Activated T-cell treated with anti-CD3 and anti-CD28 coated beads for 48 hours (primary cell): ENCODE measurements around the gene GUK1.

Experiments used
- DNase-seq: peaks from one replicate; pipeline ENCODE4 v3.0.0-alpha.2; 2020; ENCODE audit warnings: low read depth

Gene GUK1

GRCh38 chr1:228150120-228150460 is 10.0 kb downstream of the GUK1 start:
- no peak for DNase-seq

DNA sequence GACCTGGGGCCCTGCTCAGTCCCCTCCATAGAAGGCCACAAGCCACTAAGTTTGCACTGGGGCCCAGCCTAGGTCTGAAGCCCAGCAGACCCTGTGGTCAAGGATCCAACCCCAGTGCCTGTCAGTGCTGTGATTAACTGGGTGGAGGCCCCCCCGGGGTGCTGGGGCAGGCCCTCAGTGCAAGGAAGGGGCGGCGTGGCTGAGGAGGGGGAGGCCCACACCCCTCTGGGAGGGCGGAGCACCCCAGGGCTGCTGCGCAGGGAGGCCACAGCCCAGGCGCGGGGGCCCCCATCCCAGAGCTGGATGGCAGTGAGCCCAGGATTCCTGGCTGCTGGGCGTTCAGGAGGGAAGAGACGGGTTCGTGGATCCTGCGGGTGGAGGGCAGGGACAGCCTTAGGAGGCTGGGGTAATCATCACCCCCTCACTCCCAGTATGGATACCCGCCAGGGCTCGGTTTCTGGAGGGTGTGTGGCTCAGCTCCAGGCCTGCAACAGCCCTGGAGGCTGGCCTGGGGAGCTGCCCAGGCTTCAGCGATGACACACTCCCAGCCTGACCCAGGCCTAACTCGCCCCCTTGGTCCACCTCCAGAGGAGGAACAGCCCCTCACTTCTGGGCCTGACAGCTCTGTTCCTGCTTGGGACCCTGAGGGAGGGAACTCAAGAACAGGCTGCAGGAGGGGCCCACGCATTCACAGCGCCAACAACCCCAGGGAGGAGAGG is 10.5 kb downstream of the GUK1 start:
- DNase-seq = no peak

DNA sequence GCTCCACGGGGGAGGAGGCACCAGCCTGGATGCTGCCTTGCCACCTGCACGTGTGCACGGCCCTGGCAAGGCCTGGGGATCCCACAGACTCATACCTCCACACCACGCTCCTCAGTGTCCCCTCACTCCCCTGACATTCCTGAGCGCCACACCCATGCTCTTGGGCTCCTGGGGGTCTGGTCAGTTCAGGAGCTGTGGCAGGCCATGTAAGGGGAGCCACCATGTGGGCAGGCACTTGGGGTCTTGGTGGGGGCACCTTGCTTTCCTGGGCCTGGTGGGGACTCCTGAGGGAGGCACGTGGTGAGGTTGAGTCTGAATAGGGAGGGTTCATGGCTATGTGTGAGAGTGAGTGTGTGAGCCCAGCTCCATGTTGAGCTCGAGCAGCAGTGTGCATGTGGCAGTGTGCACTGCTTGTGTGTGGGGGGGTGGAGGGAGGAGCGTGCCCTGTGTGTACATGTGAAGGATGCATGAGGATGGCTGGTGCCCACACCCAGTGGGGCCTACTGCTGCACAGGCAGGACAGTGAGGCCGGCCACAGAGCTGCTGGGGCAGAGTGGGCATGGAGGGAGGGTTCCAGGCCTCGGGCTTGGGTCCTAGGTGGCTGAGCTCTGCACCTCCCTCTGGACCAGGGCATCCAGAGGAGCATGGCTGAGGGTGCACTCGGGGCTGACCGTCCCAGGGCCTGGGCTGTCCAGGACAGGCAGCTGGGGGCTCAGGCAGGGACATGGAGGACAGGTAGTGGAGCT is 11.3 kb downstream of the GUK1 start:
- DNase-seq = no peak

- no peak for DNase-seq
Measured at GRCh38 chr1:228152097-228152917, 12.2 kb downstream of the GUK1 start.

DNA sequence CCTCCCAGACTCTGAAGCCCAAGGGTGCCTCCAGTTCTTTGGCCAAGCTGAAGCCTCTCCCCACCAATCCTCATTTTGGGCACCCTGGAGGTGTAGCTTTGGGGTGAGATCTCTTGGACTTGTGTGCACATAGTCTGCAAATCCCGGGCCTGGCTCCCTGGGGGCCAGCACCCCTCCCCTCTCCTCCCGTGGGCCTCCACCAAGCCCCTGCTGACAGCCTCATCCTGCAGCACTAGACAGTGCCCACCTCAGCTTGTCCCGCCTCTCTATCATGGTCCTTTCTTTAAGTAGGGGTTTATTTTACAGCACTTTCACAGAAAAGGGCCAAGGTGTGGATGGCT is 12.8 kb downstream of the GUK1 start:
- no peak for DNase-seq

DNA sequence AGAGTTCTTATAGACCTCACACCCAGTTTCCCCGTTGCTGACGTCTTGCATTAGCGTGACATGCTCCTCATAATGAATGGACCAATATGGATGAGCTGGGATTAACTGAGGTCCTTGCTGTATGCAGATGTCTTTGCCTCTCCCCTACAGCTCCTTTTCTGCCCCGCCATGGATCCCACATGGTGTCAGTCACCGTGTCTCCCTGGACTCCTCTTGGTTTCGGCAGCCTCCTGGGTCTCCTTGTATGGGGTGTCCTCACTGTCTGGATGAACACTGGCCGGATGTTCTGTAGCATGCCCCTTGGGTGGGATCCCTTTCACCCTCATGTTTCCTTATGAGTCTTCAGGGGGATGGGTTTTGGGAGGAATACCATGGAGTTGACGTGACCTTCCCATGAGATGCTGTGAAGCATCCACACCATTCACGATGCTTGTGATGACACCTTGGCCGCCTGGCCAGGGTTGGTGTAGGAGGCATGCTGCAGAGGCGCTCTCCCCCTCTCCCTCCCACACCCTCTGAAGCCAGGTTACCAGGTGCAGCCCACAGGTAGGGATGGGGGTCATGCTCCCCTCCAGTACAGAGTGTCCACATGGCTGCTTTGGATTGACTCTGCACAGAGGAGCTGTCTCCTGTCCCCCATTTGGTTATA is 14.1 kb downstream of the GUK1 start:
- DNase-seq = no peak

DNA sequence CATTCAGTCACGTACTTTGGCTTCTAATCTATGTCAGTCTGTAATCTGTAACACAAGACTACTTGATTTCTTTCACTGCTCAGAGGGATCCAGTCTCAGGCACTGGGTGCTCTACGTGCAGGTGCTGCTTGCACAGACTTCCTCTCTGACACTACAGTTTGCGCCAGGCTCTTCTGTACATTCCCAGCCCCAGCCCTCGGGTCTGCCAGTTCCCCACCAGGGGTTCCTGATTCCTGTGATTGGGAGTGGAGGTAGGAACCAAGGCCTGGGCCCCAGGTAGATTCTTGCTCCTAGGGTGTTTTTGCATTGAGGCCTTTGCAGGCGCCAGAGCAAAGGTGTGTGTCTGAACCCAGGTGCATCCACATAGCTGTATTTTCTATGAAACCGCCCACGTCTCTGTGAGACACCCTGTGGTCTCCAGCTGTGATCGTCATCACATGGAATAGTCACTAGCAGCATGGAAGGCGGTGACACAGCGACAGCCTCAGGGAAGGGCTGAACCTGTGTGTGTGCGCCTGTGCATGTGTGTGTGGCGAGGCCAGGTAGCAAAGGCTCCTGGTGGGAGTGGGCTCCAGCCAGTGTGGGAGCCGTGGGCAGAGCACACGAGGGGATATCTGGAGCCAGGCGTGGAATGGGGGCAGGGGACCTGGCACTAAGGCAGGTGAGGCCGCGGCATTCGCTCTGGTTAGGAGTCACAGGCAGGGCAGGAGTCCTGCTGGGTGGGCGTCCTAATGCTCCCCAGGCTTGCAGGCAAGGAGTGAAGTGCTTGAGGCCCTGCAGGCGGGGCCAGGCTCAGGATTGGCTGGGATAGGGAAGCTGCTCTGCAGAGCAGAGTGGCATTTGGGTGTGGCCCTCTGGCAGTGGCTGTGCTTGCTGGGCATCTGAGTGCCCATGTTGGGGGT is 14.8 kb downstream of the GUK1 start:
- peak; percentile 44 for DNase-seq

DNA sequence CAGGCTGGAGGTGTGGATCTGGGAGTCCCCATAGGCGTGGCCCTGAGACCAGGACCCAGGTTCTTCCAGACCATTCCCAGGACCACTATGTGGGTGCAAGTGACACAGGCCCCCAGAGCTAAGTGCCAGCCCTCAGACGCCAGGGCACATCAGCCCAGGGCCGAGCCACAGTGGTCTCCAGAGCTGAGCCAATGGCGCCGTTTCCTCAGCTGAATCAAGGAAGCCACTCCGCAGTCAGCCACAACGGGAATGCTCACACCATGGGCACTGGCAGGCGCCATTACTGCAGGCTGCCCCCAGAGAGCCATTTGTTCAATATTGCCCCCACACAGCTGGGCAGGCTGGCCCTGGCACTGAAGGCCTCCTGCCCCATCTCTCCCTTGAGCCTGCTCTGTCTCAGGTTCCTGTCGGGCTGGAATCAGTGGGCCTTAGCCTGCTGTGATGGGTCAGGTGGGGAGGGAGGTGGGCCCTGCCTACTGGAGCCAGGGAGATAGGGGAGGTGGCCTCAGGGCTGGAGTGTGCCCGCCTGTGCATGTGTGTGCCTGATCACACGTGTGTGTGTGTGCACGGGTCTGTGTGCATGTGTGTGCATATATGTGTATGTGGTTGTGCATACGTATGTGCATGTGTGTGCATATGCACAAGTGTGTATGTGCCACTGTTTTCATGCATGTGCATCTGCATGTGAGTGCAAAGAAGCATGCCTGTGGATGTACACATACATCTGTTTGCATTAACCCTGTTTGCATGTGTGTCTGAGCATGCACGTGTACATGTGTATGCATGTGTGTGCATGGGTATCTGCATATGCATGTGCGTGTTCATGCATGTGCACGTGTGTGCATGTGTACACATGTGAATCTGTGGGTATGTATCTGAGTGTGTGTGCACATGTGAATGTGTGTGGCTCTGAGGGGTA is 15.8 kb downstream of the GUK1 start:
- DNase-seq = no peak

- DNase-seq = no peak
Measured at GRCh38 chr1:228156515-228156881, 16.4 kb downstream of the GUK1 start.

DNA sequence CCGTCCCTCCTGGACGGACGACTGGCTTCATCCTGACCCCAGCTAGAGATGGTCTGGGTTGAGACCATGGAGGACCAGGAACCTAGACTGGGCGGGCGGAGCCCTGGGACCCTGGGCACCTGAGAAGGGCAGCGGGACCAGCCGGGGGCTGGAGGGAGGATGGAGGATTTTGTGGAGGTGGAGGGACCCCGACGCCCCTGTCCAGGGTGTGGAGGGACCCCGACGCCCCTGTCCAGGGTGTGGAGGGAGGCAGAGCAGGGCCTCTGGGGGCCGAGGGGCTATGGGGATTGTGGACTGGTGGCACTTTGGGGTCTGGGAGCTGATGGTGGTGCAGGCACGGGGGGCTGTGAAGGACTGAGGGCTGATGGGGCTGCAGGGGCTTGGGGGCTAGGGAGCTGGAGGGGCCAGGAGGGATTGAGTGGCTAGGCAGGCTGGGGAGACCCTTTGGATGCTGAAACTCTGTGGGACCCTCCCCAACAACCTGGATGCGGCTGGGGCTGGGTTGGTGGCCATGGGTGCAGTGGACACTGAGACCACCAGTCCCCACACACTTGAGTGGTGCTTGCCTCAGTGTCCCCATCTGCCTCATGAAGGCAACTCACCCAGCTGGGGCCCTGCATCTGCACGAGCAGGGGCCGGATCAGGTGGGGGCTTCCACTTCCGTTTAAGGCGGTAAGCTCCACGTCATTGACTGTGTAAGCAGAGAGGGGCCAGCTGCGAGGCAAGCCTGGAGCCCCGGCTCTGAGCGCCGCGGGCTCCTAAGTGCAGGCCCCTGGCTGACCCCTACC is 17.1 kb downstream of the GUK1 start:
- no peak for DNase-seq

- no peak for DNase-seq
Measured at GRCh38 chr1:228157729-228158126, 17.6 kb downstream of the GUK1 start.

DNA sequence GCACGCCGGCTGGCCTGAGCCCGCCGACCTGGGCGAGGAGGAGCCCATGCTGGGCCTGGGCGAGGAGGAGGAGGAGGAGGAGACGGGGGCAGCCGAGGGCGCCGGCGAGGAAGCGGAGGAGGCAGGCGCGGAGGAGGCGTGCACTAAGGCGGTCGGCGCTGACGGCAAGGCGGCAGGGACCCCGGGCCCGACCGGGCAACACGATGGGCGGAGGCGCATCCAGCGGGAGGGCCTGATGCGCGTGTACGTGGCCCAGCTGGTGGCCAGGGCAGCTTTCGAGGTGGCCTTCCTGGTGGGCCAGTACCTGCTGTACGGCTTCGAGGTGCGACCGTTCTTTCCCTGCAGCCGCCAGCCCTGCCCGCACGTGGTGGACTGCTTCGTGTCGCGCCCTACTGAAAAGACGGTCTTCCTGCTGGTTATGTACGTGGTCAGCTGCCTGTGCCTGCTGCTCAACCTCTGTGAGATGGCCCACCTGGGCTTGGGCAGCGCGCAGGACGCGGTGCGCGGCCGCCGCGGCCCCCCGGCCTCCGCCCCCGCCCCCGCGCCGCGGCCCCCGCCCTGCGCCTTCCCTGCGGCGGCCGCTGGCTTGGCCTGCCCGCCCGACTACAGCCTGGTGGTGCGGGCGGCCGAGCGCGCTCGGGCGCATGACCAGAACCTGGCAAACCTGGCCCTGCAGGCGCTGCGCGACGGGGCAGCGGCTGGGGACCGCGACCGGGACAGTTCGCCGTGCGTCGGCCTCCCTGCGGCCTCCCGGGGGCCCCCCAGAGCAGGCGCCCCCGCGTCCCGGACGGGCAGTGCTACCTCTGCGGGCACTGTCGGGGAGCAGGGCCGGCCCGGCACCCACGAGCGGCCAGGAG is 18.3 kb downstream of the GUK1 start:
- DNase-seq = no peak

DNA sequence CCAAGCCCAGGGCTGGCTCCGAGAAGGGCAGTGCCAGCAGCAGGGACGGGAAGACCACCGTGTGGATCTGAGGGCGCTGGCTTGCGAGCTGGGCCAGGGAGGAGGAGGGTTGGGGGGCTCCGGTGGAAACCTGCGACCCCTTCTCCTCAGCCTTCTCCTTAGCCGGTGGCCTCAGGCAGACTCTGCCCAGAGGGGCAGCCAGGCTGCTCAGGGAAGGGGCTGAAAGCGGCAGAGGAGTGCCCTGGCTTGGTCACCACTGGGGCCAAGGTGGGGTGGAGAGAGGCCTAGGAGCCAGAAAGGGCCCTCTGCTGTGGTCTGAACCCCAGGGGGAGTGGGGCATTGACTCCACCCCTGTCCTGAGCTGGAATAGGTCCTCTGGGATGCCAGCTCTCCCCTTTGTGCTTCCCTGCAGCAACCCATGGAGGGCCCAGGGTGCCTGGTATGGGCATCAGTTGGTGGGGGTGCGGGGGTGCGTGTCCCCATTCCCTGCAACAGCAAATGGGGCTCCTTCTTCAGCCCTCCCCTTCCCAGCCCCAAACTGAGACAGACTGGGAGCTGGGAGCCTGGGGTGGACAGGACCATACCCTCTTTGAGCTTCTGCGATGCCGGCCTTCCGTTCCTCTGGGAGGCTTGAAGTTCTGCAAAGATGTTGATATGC is 19.1 kb downstream of the GUK1 start:
- no peak for DNase-seq

DNA sequence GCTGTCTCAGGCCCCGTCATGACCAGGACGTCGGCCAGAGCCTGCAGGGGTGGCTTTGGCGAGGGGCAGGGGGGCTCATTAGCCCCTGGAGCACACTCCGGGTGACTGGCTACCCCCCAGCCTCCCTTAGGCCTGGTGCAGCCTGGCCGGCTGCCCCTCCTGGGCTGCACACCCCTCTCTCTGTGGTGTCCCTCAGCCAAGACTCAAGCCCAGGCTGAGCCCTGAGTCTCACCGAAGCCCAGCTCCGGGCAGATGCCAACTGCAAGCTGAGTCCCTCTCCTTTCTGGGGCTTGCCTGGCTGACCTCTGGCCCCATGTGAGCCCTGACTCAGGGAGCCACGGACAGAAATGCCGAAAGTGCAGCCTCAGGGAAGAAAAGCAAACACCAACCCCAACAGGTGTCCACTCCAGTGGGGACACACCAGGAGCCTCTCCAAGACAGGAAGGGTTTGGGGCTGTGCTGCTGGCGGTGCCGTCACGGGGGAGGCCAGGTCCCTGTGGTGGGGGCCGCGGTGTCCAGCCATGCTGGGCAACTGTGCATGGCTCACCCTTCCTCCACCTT is 20.2 kb downstream of the GUK1 start:
- no peak for DNase-seq

DNA sequence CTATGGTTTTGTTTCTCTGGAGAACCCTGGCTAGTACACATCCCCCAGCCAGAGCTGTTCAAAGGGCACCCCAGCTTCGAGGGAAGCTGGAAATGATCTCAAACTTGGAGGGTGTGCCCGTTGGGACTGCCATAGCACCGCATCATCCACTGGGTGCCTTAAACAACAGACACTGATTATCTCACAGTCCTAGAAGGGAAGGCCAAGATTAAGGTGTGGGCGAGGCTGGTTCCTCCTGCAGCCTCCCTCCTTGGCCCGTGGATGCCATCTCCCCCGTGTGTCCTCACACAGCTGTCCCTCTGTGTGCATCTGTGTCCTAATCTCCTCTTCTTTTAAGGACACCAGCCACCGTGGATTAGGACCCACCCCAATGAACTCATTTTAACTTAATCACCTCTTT is 21.3 kb downstream of the GUK1 start:
- DNase-seq = no peak

- DNase-seq = no peak
Measured at GRCh38 chr1:228161866-228162265, 21.8 kb downstream of the GUK1 start.

DNA sequence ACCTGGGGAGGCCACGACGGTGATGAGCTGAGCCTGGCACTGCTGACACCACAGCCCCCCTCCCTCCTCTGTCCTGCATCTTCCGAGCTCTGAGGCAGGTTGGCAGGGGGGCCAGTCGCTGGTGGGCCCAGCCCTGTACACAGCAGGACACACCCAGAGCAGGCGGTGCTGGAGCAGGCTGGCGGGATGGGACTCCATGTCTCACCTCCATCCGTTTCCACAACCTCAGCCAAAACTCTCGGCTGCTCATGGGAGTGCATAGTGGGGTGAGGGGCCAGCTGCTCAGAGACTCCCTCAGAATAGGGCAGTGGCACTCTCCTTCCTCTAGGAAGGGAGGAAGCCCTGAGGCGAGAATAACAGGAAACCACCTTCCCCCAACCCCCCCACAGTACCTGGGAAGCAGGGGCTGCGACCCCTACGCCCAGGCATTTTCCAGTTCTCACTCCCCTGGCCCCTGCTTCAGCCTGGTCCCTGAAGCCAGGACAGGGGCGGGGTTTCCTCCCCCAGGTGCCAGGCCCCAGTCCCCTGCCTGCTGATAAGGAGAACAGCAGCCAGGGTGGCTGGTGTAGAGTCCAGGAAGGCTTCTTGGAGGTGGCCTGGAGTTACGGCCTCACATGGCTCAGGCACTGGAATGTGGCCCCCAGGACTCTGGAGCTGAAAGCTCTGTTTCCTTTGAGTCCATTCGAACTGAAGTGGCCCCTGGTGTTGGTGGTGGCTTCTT is 22.4 kb downstream of the GUK1 start:
- no peak for DNase-seq
